HG03039 (cell line): ENCODE results near the gene ARHGAP33.
"Not testable (repeated sequence)": the region's sequence is repeated elsewhere in the genome, so short reads cannot be mapped to it uniquely, and the experiment has no call there.

Experiments
- ATAC-seq: cut with Tn5 transposase; IDR thresholded peaks from one replicate; pipeline ENCODE4 v1.9.1; 2021; ENCODE audit warnings: mild to moderate bottlenecking, moderate library complexity; ENCODE audit not compliant: unreplicated experiment

ARHGAP33 gene

DNA sequence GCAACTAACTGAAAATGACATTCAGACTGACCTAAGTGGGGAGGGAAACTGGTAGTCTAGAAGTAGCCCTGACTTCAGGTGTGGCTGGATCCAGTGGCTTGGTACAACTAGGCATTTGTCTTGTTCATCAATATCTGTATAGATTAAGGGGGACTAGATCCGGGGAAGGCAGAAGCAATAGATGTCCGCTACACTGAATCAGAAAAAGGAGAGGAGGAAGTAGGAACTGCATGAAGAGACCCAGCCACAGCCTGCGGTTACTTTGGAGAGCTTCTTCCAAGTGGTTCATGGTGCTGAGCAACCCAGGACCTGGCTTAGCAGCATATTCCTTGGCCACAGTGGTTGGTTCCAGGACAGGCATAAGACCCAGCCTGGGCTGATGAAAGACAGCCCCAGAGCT lies 47.2 kb downstream of the ARHGAP33 start:
- ATAC-seq = no peak

DNA sequence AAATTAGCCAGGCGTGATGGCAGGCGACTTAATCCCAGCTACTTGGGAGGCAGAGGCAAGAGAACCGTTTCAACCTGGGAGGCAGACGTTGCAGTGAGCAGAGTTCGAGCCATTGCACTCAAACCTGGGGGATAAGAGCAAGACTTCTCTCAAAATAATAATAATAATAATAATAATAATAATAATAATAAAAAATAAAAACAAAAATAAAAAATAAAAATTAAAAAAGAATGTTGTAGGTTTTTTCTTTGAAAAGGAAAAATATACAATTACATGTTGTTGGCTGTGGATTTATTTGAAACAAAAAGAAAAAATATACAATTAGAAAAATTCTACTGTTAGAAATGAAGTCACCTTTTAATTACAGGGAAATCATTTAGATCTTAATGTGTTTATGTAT lies 48.8 kb downstream of the ARHGAP33 start:
- ATAC-seq = no peak

DNA sequence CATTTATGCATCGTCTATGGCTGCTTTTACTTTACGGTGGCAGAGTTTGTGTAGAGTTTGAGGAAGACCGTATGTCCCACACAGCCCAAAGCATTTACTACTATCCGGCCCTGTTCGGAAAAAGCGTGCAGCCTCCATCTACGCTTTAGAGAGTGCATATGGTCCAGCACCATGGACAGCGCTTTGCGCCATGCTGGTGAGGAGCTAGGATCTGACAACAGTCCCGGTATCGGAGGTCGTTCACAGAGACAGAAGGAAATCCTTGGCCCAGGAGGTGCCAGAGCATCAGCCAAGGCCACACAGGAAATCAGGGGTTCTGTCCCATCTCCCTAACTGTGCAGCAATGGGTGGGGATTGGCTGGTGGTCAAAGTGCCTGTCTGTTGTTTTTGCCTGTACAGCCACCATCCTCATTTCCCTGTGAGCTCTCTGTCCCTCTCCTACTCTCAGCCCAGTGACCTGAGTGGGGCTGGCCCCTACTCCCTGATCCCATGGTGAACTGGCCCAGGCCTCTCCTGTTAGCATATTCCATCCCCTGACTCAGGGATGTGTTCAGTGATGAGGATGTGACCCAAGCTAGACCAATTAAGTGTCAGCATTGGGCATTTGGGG lies 53.4 kb downstream of the ARHGAP33 start:
- no peak for ATAC-seq

DNA sequence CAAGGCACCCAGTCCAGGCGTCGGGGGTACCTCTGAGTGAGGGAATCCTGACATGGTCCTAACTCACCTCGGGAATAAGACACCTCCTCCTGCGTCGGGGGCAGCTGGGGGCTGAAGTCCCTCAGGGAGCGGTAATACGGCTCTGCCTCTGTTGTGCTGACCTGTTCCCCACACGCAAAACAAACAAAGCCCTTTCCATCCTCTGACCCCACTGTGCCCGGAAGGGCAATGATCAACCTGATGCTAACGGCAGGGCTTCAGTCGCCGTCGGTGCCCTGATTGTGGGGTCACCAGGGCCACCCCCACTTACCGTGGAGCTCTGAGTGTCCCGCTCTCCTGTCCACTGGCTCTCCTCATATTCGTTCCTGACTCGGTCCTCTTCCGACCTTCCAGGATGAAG lies 55.6 kb downstream of the ARHGAP33 start:
- ATAC-seq = no peak

DNA sequence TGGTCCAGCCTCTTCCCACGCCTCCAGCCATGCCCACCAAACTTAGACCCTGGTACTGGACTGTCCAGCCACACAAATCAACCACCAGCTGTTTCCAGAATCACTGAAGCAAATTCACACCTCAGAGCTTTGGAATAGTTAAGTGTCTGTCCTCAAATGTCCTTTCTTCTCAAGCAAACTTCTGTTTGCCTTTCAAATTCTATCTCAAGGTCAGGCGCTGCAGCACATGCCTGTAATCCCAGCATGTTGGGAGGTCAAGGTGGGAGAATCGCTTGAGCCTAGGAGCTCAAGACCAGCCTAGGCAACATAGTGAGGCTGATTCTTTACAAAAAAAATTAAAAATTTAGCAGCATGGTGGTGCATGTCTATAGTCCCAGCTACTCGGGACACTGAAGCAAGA lies 56.7 kb downstream of the ARHGAP33 start:
- ATAC-seq = no peak

DNA sequence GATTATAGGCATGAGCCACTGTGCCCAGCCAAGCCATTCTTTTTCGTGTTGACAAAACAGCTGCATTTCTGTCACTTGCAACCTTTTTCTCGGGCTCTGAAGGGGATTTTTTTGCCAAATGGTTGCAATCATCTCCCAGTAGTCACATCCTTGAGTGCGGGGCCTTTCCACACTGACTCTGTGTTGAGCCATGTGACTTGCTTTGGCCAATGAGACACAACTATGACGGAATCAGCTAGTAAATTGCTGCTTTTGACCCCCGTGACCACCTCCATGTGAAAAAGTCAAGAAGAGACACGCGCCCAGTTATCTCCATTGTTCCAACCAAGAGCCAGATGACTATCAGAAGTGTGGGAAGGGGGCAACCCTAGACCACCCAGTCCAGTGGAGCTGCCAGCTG lies 58.6 kb downstream of the ARHGAP33 start:
- no peak for ATAC-seq

DNA sequence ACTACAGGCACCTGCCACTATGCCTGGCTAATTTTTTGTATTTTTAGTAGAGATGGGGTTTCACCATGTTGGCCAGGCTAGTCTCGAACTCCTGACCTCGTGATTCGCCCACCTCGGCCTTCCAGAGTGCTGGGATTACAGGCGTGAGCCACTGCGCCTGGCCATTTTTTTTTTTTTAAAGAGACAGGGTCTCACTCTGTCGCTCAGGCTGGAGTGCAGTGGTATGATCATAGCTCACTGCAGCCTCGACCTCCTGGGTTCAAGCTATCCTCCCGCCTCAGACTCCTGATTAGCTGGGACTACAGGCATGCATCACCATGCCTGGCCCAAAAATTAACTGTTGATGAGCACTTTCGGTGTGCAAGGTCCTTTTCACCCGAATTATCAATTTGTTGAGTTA lies 60.7 kb downstream of the ARHGAP33 start:
- not testable (repeated sequence) for ATAC-seq
